Measurements from ENCODE around the gene MAPK1IP1L.
"Not testable (repeated sequence)": the region's sequence is repeated elsewhere in the genome, so short reads cannot be mapped to it uniquely, and the experiment has no call there.

The MAPK1IP1L gene

DNA sequence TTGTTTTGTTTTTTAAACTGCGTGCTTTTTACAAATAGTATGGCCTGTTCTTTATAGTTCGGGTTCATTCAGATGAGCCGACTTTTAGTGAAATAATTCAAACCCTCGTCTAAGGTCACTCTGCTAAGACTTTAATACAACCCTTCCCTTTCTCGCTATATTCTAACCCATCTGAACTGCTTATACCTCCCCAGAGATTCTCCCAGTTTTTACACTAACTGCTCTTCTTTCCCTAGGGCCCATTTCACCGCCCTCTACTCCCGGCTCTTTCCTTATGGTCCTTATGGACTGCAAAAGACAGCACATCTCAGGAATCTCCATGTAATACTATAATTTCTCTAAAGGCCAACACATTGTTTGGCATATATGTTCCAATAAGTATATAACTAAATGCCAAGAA is 2.1 kb downstream of the MAPK1IP1L start:
- DNase-seq (ENCODE audit: low read depth in 1 of 2, low spot score in 1 of 2) = no peak

DNA sequence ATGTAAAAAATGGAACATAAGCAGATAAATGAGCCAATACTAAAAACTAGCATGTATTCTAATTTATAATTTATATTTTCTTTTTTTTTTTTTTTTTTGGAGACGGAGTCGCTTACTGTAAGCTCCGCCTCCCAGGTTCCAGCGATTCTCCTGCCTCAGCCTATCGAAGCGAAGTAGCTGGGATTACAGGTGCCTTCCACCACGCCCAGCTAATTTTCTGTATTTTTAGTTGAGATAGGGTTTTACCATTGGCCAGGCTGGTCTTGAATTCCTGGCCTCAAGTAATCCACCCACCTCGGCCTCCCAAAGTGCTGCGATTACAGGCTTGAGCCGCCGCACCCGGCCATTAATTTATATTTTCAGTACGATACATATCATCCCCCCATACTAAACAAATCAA is 2.7 kb downstream of the MAPK1IP1L start:
- DNase-seq (ENCODE audit: low read depth in 1 of 2, low spot score in 1 of 2) = no peak

DNA sequence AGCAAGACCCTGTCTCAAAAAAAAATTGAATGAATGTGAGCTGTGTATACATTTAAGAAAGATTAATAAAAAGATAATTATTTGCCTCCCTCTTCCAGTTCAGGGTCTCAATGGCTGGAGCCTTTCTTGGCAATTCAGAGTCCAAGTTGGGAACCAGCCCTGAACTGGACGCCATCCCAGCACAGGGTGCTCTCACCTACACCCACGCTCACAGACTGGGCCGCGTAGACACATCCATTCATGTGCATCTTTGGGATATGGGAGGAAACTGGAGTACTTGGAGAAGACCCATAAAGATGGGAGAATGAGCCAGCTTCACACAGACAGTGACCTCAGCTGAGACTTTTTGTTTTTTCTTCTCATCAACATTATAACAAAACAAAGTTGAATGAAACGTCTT is 6.5 kb downstream of the MAPK1IP1L start:
- DNase-seq (ENCODE audit: low read depth in 1 of 2, low spot score in 1 of 2) = no peak

DNA sequence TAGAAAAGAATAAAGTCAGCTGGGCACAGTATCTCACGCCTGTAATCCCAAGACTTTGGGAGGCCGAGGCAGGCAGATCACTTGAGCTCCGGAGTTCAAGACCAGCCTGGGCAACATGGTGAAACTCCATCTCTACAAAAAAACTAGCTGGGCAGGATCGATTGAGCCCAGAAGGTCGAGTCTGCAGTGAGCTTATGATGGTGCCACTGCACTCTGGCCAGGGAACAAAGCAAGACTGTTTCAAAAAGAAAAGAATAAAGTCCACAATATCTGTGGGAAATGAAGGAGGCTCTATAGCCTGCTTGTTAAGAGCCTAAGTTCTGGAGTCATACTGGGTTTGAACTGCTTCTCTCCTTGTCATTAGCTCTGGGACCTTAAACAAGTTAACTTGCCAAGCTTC is 7.9 kb downstream of the MAPK1IP1L start:
- no peak for DNase-seq (ENCODE audit: low read depth in 1 of 2, low spot score in 1 of 2)

DNA sequence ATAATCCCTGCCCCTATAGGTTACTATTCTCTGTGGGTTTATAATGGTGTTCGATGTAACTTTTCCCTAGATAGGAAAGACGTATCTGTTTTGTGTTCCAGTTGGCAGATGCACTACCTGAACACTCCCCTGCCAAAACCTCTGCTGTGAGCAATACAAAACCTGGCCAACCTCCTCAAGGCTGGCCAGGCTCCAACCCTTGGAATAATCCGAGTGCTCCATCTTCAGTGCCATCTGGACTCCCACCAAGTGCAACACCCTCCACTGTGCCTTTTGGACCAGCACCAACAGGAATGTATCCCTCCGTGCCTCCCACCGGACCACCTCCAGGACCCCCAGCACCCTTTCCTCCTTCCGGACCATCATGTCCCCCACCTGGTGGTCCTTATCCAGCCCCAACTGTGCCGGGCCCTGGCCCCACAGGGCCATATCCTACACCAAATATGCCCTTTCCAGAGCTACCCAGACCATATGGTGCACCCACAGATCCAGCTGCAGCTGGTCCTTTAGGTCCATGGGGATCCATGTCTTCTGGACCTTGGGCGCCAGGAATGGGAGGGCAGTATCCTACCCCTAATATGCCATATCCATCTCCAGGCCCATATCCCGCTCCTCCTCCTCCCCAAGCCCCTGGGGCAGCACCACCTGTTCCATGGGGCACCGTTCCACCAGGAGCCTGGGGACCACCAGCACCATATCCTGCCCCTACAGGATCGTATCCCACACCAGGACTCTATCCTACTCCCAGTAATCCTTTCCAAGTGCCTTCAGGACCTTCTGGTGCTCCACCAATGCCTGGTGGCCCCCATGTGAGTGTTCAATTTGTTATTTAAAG is 11.3 kb downstream of the MAPK1IP1L start:
- no peak for DNase-seq (ENCODE audit: low read depth in 1 of 2, low spot score in 1 of 2)

DNA sequence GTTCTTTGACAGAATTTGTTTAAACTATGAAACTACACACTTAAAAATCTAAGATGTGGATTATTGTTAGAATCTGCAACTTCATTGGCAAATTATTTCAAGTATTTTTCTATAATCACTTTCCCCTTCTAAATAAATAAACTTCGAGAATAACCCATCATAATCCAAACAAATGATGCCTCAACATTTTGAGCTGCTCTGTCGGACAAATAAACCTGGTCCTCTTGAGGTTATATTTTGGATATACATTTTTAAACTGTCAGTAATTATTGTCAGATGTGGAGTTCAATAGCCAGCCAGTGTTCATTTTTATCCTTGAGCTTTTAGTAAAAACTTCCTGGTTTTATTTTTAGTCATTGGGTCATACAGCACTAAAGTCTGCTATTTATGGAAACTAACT is 13.4 kb downstream of the MAPK1IP1L start:
- not testable (repeated sequence) for DNase-seq (ENCODE audit: low read depth in 1 of 2, low spot score in 1 of 2)

DNA sequence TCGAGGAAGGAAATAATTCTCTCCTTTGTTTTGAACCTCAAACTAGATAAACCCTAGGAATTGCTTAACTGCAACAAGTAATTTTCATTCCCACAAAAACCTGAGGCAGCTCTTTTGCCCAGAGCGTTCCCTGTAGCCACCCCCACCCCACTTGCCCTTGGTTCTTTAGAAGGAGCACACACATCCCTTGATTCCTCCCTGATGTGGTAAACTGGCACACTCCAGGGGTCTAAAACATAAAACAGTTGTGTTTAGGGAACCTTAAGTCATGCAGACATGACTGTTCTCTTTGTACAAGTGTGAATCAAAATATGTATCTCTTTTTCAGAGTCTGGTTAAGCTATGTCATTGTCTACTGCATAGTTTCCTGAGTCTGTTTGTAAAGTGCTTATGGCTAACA is 14.0 kb downstream of the MAPK1IP1L start:
- no peak for DNase-seq (ENCODE audit: low read depth in 1 of 2, low spot score in 1 of 2)

DNA sequence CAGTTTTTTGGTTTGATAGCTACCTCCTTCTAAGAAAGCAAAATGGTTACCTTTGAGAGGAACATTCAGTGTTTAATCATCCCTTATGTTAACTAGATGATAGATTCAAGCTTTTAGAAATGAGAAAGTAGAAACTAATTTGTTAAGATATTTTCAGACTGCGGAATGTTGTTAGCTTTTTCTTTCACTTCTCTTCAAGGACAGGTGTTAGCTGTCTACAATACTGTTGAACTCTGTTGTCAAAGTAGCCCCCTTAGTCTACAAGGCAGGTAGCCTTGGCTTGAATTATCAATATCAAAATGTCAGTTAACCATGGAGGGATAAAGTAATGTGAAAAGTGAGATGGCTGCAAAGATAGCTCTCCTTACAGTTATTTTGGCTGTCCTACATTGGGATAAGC is 14.8 kb downstream of the MAPK1IP1L start:
- DNase-seq (ENCODE audit: low read depth in 1 of 2, low spot score in 1 of 2) = no peak

DNA sequence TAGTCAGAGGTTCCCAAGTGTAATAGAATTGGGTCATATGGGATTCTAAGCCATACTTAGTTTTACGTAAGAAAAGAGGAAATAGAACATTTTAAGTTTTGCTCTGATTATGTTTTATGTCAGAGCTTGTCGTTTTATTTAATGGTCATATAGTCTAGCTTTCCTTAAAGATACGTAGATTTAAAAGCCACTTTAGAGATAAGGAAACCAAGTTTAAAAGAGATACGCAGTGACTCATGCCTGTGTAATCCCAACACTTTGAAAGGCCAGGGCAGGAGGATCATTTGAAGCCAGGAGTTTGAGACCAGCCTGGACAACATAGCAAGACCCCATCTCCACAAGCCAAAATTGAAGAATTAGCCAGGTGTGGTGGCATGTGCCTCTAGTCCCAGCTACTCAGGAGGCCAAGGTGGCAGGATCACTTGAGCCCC is 19.5 kb downstream of the MAPK1IP1L start:
- DNase-seq (ENCODE audit: low read depth in 1 of 2, low spot score in 1 of 2) = no peak

DNA sequence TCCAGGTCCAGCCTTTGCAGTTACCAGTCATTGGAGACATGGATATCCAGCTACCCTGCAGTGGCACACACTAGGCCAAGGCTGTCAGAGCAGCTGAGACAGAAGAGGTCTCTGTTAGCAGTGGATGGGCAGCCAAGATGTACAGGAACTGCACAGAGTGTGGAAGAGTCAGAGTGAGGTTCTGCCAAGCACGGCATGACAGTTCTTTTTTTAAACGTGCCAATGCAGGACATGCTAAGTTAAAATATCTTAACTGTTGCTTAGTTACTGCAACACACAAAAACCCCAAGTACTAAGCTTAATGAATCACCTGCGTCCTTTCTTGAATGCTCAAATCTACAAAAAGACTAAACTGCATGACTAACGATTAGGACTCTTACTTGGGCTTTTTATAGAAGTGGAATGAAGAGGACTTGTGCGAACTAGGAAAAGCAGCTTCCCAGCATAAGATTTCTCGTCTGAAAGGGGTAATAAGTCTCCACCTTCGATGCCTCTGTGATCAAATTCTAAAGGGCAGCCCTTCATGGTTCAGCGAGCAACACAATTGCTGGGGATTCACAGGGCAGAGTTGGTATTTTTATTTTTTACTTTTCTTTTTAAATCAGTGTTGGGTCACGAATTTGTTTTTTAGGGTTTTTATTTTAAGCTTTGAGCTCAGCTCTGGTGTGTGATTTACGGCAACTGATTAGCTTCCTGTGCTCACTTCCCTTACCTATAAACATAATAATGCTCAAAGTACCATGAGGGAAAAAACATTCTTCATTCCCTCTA is 20.6 kb downstream of the MAPK1IP1L start:
- DNase-seq (ENCODE audit: low read depth in 1 of 2, low spot score in 1 of 2) = peak in 1 of 2 donors; percentile 22

DNA sequence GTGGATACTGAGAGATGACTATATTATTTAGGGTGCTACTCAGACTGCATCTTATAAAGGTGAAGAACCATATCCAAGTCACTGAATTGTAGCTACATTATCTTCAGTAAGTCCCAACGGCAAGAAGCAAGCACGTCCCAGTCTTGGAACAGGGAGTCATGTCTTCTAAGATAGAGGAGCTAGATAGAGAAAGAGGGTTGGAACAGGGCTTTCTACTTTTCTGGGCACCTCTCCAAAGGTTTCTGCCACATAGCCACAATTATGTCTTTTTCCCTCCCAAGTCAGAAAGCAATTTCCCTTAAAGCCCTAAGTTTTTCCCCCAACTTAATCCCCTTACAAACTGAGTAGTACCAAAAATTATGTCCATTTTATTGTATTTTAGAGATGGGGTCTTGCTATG is 22.4 kb downstream of the MAPK1IP1L start:
- no peak for DNase-seq (ENCODE audit: low read depth in 1 of 2, low spot score in 1 of 2)

DNA sequence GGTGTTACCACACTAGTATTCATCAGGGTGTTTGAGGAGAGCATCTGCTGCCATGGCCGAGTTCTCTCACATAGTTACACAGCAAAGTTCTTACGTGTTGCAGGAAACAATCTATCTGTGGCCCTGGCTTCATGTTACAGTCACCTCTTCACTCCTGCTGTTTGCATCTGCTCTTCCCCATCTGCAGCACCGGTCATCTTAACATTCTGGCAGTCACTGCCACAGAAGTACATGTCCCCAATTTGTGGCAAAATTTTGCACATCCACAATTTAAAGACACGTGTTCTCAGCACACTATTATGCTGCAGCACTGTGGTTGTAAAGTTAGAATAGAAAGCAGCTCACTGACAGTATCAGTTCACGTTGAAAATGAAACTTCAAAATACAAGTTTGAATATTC is 23.2 kb downstream of the MAPK1IP1L start:
- no peak for DNase-seq (ENCODE audit: low read depth in 1 of 2, low spot score in 1 of 2)

DNA sequence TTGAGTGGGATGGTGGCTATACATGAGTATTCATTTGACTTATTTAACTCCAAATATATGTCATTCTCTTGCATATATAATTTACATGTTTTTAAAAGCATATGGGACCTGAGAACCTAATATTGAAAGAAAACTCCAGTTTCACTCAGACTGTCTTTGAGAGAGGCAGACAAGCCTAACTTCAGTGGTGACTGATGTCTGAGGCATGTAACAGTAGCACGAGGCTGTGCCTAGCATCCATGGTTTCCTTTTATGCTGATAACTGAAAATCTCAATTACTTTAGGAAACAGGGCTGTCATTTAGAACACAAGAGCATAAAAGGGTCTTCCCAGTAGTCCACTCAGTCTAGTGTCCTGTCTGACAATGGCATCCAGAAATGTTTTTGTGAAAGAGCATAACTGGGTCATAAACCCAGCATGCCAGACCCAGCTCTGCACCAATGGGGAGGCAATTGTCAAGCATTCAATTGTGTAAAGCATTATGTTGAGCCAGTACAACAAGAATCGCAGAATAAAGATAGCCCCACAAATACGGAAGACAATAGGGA is 24.3 kb downstream of the MAPK1IP1L start:
- DNase-seq (ENCODE audit: low read depth in 1 of 2, low spot score in 1 of 2) = no peak

DNA sequence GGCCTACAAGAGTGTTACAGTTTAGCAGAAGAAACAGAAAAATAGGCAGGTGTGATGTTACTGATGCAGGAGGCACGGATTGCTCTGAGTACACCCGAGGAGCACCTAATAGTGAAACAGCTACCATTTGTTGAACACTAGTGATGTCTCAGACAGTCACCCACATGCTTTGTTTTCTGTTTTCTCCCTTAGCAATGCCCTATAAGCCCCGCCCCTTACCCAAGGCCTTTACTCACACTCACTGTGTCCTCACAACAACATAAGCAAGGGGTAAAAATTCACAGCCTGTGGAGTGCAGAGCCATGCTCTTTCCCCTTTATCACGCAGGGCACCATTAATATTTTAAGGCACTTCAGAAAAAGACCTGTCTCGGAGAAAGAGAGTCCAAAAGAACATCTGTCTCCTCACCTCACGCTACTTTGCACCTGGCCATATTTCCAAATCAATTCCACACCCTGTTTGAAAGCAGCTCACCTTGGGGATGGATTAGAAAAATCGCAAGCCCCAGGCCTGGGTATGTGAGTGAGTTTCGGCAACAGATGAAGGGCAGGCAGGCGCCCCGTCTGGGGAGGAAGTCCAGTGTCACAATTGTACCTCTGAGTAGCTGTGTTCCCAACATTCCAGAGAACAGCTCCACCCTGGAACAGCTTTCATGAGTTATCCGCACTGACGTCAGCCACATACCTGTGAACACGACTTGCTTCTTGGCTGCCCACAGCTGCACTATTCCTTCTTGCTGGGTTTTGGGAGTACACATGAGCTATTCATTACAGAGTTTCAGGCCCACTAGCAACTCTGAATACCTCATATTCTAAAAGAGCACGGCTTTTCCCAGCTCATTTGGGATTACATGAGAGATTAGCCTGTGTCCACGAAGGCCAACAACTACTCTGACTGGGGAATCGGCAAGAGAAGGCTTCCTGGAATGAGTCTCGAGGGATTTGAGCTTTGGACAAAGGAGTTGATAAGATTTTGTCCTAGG is 26.0 kb downstream of the MAPK1IP1L start:
- DNase-seq (ENCODE audit: low read depth in 1 of 2, low spot score in 1 of 2) = no peak

DNA sequence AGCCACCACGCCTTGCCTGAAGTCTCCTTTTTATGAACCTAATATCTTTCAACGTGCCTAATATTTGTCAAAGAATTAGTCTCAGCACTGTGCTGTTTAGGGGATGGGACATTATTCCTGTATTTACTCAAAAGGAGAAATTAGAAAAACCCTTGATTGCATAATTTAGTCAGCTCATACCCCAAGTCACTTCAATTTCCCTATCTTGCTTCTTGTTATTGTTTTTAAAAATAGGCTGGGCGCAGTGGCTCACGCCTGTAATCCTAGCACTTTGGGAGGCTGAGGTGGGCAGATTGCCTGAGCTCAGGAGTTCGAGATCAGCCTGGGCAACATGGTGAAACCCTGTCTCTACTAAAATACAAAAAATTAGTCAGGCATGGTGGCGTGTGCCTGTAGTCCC is 28.5 kb downstream of the MAPK1IP1L start:
- not testable (repeated sequence) for DNase-seq (ENCODE audit: low read depth in 1 of 2, low spot score in 1 of 2)

DNA sequence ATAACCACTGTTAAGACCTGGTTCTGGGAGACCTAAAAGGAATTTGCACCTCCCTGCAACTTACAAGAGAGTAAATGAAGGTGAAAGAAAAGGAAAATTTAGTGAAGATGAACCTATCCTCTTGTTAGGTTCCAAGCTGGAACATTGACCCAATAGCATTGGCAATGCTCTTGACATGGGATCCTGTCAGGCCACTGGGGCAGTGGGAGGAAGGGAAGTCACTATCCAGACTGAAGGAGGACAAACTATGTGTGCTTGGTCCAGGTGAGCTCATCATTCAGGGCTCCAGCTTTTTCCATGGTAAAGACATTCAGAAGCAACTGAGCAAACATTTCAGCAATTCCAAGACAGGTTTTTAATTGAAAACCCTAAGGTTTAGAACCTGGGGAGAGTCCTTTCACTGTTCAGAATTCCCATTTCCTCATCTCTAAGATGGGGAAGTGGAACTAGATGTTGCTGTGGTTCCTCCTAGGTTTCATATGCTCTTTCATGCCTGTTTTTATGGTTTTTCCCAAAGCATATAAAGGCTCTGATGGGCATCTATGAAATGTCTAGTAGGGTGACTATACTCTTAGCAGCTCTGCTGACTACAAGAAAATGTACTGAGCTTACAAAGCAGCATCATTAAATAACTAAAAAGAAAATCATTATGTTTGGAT is 33.1 kb downstream of the MAPK1IP1L start:
- no peak for DNase-seq (ENCODE audit: low read depth in 1 of 2, low spot score in 1 of 2)

DNA sequence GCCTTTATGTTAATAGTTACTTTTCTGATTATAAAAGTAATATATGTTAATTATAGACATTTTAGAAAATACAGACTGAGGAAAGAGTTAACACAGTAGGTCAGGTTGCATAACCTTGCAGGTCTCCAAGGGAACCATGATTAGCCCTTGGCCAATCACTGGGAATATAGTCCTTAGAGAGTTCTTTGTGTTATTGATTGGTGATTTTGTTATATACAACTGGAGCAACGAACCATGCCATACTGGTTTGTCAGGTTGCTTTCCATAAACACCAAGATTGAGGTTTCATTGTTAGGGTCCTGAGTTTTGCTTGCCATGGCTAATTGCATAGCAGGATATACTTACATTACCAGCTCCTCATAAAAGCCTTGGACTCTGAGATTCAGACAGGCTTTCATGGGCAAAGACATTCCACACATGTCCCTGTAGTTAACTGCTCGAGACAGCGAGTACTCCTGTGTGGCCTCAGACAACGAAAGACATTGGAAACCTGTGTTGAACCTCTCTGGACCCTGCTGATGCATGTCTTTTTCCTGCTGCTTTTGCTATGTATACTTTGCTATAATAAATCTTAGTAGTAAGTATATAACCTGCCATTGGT is 33.7 kb downstream of the MAPK1IP1L start:
- DNase-seq (ENCODE audit: low read depth in 1 of 2, low spot score in 1 of 2) = no peak

DNA sequence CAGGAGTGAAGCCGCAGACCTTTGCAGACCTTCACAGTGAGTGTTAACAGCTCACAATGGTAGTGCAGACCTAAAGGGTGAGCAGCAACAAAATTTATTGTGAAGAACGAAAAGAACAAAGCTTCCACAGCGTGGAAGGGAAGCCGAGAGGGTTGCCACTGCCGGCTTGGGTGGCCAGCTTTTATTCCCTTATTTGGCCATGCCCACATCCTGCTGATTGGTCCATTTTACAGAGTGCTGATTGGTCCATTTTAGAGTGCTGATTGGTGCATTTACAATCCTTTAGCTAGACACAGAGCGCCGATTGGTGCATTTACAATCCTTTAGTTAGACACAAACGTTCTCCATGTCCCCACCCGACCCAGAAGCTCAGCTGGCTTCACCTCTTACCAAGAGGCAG is 35.5 kb downstream of the MAPK1IP1L start:
- no peak for DNase-seq (ENCODE audit: low read depth in 1 of 2, low spot score in 1 of 2)

DNA sequence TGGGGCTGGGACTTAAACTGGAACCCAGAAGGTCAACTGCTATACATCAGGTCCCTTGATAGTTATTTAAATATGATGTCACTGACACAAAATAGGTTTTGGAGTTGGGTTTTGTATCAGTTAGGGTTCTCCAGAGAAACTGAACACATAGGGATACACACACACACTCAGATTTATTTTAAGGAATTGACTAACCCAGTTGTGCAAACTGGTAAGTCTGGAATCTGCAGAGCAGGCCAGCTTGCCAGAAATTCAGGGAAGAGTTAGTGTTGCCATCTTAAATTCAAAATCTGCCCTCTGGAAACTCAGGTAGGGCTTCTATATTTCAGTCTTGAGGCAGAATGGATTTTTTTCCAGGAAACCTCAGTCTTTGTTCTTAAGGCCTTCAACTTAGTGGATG is 36.9 kb downstream of the MAPK1IP1L start:
- DNase-seq (ENCODE audit: low read depth in 1 of 2, low spot score in 1 of 2) = no peak

DNA sequence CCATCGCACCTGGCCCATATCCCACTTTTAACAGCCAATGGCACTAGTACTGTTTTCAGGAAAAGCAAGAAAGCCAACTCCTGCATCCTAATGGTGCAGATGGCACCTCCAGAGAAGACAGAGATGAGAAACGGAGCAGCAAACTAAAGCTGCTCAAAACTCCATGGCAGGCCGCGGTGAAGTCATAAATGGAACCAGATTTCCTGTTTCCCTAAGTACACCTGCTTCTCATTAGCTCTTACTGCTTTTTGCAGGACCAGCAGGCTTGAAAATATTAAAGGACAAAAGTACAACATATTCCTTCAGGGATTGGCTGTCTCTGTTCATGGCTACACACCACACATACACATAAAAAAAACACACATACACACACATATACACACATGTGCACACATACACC is 40.9 kb downstream of the MAPK1IP1L start:
- no peak for DNase-seq (ENCODE audit: low read depth in 1 of 2, low spot score in 1 of 2)

Data from activated CD4-positive, alpha-beta T cell treated with anti-CD3 and anti-CD28 coated beads, Interleukin-2, amount 50 U/mL, for 24 hours (primary cell).